ENCODE measurements around the gene WRAP73.

GRCh38 chr1:3604997-3605823 is 44.7 kb downstream of the WRAP73 start:
- no peak for TF ChIP-seq POLR2A (IDR thresholded peaks at IDR 0.05)
- no peak for TF ChIP-seq POLR2AphosphoS5 (IDR thresholded peaks at IDR 0.05)
- no peak for TF ChIP-seq CTCF (IDR thresholded peaks at IDR 0.05)
